GM19035 (cell line): ENCODE data around the gene GTF2A1L.
"Not testable (repeated sequence)": the region's sequence is repeated elsewhere in the genome, so short reads cannot be mapped to it uniquely, and the experiment has no call there.

Experiments
- ATAC-seq: cut with Tn5 transposase; IDR thresholded peaks from one replicate; pipeline ENCODE4 v1.9.1; 2021; ENCODE audit not compliant: unreplicated experiment

GTF2A1L gene

DNA sequence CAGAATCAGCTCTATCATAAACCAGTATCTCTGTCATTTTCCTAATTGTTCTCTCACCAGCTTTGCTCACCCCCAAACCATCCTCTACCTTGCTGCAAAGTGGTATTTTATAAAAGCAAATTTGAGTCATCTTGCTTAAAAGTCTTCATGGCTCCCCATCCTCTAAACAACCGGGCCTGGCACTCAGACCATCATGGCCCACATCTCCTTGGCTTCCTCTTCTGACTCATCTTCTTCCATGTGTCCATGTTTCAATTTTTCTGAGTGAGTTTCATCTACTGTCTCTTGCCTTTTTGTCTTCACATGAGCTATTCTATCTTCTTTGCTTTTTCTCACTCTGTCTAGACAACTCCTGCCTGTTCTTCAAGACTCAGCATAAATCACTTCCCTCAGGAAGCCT lies 79.2 kb downstream of the GTF2A1L start:
- no peak for ATAC-seq

DNA sequence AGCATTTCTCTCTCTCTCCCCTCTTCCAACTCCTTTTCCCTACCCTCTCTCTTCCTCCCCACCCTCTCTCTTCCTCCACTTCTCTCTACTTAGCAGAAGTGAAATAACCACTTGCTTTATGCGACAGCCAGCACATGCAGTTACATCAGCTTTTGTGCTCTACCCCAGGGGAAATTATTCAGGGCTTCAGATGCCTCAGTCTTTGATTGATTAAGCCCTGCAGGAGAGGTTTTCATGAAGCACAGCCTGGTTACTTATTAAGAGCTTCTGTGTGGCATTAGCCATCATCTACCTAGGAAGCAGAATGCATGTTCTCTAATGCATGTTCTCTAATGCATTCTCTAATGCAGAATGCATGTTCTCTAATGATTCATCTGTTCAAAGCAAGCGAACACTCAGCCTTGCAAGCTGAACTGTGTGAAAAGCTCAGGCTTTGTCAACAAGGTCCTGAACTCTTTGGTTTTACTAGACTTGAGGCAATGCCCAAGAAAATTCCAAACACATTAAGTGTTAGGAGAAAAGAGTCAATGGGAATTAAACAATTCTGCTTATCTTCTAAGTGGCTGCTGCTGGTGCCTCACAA lies 81.8 kb downstream of the GTF2A1L start:
- no peak for ATAC-seq

DNA sequence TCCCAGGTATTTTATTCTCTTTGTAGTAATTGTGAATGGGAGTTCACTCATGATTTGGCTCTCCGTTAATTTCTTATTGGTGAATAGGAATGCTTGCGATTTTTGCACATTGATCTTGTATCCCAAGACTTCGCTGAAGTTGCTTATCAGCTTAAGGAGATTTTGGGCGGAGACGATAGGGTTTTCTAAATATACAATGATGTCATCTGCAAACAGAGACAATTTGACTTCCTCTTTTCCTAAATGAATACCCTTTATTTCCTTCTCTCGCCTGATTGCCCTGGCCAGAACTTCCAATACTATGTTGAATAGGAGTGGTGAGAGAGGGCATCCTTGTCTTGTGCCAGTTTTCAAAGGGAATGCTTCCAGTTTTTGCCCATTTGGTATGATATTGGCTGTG lies 86.0 kb downstream of the GTF2A1L start:
- not testable (repeated sequence) for ATAC-seq

DNA sequence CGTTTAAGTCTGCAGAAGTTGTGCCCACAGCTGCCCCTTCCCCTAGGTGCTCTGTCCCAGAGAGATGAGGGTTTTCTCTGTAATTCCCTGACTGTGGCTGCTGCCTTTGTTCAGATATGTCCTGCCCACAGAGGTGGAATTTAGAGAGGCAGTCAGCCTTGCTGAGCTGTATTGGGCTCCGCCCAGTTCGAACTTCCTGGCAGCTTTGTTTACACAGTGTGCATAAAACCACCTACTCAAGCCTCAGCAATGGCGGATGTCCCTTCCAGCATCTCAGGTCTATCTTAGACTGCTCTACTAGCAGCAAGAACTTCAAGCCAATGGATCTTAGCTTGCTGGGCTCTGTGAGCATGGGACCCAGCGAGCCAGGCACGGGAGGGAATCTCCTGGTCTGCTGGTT lies 89.8 kb downstream of the GTF2A1L start:
- no peak for ATAC-seq

DNA sequence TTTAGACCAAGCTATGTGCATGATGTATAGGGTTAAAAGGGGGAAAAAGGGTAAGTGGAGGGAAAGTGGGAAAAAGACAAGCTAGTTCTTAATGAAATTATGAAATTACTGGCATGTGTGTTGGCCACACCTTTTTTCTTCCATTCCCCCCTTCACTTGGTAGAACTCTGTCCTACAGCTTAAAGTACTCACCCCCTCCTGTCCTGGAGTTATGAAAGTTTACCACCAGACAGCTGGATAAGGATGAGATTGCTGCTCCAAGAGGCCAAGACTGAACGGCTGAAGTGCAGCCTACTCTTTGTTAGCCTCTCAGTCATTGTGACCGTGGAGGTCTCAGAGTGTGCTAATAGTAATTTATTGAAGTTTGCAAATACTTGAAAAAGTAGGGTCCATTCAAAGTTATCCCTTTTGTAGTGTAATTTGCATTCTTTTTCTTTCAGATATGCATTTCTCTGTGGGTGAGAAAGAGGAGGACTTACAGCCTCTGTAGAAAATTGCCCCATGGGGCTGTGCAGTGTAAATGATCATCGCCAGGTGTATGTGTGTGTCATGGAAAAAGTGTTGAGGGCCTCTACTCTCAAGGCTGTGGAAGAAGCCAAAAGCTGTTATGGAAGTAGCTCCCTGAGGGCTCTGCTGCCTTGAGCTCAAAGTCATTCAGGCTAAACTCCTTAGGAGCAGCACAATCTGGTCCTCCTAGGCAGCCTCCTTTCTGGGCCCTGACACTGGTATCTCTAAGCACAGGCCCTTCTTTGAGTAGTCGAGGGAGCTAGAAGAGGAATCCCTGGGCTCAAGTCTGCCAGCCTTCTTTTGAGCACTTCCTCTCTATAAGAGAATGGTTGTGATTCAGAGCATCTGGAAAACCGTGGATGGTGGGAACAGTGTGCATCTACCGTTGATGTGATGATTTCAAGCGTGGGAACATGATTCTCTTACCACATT lies 91.7 kb downstream of the GTF2A1L start:
- no peak for ATAC-seq

DNA sequence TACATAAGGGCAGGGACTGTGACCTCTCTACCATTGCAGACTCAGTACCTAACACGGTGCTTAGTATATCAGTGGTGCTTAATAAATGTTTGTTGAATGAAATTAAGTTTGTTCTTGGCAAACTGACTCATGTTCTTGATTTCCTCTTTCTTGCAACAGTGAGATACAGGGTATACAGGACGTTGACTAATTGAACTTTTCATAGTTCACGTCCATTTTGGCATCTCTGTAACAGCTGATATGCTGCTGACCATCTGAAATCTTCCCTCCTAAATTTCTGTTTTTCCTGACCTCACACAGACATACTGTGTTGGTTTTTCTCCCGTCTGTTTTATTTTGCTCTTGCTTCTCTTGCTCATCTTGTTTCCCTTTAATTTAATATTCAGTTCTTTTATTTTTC lies 93.7 kb downstream of the GTF2A1L start:
- ATAC-seq = no peak

DNA sequence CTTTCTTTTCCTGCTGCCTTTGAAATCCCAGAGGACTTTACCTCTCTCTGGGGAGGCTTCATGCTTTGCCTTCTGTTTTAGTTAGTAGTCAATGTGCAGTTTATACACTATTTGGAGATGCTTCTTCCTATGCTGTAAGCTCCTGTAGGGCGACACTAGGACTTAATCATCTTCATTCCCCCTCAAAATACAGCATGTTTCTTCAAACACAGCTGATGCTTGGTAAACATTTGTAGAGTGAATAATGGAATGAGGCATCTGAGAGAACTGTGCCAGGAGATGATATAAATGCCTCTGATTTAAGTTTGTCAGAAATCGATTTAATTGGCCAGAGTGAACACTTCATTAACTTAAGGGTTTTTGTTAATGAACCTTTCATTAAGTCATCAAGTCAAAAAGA lies 94.5 kb downstream of the GTF2A1L start:
- ATAC-seq = no peak

DNA sequence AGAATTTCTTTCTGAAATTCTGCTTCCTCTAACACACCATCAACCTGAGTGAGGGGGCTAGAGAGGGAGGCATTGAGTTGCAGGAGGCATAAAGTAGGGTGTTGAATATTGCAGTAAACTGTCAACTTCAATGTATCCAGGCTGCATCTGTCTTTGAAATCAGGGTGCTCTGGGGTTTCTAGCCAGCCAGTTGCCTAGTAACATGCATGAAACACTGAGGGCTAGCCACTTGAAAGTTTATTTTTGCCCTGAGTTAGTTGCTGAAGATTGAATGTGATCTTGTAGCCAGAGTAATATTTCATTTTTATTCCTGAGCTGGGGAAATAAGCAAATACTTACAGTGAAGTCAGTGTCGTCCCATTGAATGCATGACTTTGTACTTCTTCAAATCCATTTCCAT lies 96.0 kb downstream of the GTF2A1L start:
- ATAC-seq = no peak

DNA sequence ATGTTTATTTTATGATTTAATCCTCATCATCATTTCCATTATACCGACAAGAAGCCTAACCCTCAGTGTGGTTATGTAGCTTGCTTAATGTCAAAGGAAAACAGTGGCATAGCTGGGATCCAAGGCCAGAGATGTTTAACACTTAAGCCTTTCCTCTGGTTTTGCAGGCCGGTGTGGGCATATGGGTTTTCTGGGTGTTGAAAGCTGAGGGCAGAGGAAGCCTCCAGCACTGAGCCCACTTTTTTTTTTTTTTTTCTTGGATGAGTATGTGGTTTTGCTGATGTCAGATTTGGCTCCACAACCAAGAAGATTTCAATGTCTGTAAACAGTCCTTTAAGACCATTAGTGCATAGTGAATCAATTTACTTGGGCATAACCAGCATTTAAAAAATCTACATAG lies 96.6 kb downstream of the GTF2A1L start:
- no peak for ATAC-seq

DNA sequence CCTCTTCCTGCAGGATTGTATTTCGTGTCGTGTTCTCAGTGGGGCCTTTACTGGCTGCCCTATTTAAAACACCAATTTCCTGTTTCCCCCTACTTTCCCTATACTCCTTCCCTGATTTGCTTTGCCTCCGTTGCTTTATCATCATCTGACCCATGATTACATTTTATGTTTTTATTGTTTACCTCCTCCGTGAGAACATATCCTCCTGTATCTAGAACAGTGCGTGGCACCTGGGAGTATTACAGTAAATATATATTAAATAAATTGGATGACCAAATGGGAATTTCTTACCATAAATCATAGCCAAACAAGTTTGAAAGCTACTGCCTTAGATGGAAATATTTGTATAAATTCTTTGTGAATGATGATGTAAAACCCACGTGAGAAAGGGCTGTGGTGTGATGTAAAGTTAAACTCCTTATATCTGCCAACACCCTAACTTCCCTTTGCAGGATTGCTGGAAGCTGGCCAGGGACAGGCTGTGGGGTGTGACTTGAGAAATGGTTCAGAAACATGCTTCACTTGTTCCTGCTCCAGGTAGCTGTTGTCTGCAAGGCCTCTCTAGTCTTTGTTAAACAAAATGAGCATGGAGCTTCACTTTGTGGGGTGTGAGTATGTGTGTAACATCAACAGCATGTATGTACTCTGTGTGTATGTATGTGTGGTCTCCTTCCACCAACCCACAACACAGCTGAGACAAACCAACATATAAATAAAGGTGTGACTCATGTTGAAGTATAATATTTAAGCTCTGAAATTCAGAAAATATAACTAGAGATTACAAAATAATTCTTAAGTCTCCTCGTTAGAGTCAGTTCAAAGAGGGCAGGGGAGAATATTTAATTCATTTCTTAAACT lies 97.6 kb downstream of the GTF2A1L start:
- no peak for ATAC-seq

DNA sequence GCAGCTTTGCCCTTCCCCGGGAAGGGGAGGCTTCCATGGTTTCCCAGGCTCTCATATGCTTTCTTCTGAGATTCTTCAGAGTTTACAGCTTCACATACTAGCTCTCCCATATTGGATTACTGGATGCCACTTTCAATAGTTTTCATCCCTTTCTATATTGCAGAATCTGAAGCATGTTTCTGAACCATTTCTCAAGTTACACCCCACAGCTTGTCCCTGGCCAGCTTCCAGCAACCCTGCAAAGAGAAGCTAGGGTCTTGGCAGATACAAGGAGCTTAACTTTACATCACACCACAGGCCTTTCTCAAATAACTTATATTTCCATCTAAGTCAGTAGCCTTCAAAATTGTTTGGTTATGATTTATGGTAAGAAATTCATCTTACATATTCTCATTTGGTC lies 98.3 kb downstream of the GTF2A1L start:
- ATAC-seq = no peak

DNA sequence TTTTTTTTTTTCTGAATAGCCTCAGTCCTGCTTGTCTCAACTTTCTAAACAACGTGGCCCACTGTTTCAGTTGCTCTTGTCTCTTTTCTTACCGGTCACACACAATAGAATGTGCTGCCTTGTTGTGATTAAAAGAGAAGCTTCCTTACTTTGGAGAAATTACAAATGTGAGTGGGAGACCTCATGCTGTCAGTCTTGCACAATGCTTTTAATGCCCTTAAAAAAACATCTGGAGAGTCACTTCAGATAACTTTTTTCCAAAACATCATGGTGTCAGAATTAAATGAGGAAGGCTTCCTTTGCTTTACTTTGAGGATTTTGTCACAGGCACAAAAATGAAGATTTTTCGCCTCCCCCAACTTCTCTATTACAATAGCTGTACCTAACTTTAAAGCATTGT lies 100.2 kb downstream of the GTF2A1L start:
- no peak for ATAC-seq

DNA sequence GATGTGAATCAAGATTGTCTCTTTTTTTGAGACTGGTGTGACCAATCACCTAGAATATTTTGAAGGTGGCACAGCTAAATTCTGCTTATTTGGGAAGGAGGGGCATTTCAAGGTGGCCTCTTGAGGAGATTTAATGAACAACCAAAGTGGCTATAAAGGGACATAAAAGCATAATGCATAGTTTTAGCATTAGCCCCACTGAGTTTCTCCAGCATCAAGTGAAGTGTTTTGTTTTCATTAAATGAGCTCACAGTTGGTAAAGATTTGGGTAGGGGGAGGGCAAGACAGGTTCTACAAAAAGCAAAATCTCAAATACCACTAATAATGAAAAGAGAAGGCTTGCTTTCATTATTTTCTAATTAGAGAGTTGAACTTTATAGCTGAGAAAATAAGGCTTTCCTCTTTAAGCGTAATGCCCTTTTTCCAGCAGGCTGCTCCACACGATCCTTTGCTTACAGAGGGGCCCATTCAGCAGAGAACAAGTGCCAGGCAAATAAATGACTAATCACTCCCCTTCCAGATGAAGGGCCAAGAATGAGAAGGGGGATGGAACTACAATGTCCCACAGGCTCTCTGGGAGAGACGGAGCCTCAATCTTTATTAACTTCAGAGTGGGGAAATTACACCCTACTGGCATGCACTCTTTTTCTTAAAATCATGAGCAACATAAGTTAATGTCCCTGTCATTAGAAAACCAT lies 102.0 kb downstream of the GTF2A1L start:
- ATAC-seq = no peak

DNA sequence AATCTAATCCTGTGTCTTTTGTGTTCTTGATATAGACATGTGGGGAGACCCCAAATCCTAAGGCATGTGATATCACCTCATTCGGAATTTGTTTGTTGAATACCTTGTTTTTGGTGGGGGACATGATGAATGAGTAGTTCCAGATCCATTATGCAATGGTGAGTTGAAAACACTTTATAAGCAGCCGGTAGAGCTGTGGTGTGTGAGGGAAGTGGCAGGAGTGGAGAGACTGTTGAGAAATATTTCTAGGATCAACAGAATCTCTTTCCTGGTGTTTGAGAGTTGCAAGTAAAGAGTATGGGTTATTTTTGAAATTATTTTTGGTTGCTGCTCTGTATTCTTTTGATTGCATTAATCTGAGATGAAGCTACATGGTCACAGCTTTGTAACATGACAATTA lies 103.5 kb downstream of the GTF2A1L start:
- no peak for ATAC-seq

DNA sequence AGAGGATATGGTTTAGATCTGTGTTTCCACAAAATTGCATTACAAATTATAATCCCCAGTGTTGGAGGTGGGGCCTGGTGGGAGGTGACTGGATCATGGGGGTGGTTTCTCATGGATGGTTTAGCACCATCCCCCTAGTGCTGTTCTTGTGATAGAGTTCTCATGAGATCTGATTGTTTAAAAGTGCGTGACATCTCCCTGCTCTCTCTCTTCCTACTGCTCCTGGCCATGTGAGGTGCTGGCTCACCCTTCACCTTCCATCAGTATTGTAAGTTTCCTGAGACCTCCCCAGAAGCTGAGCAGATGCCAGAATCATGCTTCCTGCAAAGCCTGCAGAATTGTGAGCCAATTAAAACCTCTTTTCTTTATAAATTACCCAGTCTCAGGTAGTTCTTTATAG lies 104.7 kb downstream of the GTF2A1L start:
- no peak for ATAC-seq

DNA sequence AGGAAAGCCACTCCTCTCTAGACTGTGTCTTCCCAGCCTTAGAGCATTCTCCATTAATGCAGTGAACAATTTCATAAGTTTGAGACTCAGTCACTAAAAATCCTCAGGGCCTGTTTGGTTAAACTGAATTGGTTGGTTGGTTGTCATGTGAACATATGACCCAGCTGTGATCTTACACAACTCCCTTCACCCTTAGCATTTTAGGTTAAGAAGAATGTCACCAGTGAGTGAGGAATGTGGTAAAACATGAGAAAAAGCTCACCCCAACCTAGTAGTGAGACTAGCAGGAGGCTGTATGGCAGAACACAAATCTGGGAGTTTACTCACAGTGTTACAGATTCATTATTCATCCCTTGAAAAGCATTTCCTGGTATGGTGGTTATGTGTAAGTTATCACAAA lies 105.5 kb downstream of the GTF2A1L start:
- no peak for ATAC-seq

DNA sequence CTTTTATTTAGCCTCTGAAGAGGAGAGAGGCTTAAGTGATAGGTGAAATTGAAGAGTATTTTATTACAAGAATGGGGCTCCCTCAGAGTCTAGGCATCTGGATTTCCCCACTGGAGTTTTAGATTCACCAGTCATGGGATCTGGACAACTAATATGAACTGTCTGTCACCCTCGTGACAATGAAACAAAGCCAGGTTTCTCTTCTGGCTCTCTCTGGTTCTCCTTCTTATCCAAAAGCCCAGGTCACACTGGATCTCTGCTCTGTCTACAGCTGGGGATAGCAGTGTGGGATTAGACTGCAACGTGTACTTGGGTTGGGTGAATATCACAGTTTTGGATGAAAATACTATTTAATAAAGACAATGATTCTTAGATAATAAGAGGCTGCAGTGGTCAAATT lies 106.6 kb downstream of the GTF2A1L start:
- ATAC-seq = no peak

DNA sequence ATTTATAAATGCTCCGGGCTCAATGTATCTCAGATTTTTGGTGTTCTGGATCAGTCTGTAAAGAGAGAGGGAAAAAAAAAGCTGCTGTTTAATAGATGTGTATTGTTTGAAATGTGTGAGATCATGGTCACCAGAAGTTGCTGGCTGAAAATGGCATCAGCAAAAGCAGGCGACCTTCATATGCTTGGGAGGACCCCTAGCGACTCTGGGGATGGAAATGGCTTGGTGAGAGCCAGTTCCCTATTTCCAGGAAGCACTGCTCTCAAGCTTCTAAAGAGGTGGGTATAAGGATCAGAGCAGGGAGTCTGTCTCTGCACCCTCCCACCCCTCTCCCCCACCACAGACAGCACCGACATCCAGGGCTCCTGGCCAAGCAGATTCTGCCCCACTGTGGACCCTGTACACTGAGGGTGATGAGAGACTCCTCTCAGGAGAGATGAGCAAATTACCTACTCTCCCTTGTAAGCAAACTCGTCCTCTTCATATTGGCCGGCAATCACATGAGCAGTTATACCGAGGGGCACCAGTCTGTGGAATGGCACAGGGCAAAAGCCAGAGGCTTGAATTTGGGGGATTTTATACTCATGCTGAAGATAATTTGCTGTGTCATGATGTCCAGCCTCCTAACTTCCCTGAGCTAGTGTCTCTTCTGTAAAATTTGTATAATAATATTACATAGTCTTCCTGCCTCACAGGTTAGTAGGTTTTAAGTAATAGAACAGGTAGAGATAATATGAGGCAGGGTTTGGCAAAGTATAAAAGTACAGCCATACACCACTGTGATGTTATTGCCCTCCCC lies 108.2 kb downstream of the GTF2A1L start:
- ATAC-seq = no peak

DNA sequence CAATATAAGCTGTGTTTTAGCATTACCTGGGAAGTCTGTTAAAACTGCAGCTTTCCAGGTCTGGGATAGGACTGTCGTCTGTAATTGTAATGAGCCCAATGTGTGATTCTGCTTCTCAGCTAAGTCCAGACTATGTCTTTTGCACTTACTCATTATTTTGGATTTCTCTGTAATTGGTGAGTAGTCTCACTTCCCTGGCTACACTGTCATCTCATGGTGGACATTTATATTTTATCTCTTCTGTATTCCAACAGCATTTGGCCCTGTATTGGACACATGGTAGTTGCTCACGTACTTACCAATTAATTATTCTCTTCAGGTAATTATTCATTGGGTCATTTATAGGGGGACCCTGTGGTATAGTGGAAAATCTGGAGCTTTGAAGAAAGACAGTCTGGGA lies 109.9 kb downstream of the GTF2A1L start:
- ATAC-seq = no peak

DNA sequence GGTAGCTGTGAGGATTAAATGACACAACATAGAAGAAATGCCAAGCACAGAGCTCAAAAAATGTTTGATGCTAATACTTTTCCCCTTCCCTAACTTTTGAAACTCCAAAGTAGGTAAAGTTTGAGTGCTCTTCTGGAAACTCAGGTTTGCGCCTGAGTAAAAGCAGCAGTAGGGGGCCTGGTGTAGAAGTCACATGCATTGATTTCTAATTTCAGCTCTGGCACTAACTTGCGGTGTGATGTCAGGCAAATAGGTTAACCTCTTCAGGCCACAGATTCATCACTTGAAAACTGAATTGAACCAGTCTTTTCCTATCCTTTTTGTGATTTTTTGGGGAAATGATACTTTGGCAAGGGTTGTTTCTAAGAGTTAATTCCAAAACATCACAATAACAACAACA lies 110.6 kb downstream of the GTF2A1L start:
- ATAC-seq = no peak
